GM12892 (cell line): Measurements from ENCODE around the gene POLR1F.
A peak's percentile ranks its signal among the peaks of the same experiment; 100 is the strongest.

Source experiments
- DNase-seq: peaks from one replicate; pipeline ENCODE4 v3.0.0; 2011; ENCODE audit not compliant: insufficient read length
- FAIRE-seq: peaks from 2 replicates; lab custom pipeline; 2011; peaks lifted over from hg19 to GRCh38; lab: Jason Lieb, UNC
- POLR2A ChIP-seq: IDR thresholded peaks from 2 replicates; pipeline ENCODE4 v1.6.1; 2011; ENCODE audit warnings: low read depth, low read length, control low read depth
- POLR2AphosphoS5 ChIP-seq: IDR thresholded peaks from 2 replicates; pipeline ENCODE4 v1.6.1; 2011; ENCODE audit warnings: low read depth, low read length, control low read depth
- TAF1 ChIP-seq: IDR thresholded peaks from 2 replicates; pipeline ENCODE4 v1.6.1; 2011; ENCODE audit warnings: low read depth, mild to moderate bottlenecking, control low read depth, low read length, borderline replicate concordance

Gene POLR1F

DNA sequence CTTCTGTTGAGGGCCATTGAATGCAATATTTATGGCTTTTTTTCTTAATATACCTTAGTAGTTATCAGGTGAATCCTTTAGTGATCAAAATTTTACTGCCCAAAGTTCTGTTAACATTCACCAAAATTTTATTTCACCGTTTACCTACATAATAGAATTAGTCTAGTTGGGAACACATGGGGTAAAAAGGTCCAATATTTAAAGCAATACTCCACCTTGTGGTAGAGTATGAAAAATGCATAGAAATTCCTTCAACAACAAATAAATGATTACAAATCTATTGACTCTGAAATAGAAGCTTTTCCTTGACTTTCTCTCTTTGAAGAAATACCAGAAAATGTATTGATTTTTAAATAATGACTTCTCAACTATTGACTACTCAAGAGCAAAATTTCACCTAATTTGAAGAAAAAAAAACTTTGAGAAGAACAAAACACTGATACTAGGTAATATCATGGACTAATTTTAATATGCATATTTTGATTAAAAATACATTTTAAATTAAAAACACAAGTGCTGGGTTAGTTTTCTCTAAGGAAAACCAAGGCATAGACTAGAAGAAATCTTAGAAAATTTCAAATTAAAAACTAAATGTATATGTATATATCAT lies 43.3 kb downstream of the POLR1F start:
- DNase-seq (no peak), FAIRE-seq (no peak)
- TF ChIP-seq TAF1 (no peak), POLR2A (no peak), POLR2AphosphoS5 (no peak)

DNA sequence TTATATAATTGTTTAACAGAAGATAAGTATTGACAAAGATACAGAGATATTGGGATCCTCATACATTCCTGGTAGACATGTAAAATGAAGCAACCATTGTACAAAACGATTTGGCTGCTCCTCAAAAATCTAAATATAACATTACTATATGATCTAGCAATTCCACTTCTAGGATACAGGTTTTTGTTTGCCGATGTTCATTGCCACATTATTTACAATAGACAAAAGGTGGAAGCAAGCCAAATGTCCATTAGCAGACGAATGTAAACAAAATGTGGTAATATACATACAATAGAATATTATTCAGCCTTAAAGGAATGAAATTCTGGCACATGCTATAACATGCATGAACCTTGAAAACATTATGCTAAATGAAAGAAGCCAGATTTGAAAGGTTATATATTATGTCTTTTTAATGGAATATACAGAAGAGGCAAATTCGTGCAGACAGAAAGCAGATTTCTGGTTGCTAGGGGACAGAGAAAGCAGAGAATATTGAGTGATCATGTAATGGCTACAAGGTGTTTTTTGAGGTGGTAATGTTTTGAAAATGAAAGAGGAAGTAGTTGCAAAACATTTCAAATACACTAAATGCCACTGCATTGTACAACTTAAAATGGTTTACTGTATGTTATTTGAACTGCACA lies 44.9 kb downstream of the POLR1F start:
- no peak for TF ChIP-seq POLR2AphosphoS5
- no peak for TF ChIP-seq TAF1
- no peak for TF ChIP-seq POLR2A
- DNase-seq (peak; percentile 1), FAIRE-seq (peak; percentile 76)

DNA sequence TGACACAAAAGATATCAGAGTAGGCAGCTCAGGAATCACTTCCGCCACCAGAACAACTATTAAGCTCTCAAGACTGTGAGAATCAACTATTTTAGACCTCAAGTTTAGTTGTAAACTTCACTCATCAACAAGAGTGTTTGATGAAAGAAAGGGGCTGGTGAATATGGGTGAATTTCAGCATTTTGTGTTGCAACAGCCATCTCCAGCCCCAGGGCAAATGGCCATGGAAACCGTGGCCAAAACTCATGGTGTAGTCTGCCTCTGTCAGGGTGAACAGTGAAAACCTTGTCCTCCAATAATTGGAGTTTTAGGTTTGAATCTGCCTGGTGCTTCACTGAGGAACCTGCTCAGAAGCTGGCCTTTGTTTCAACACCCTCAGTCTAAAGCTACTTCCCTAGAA lies 60.0 kb downstream of the POLR1F start:
- no peak for TF ChIP-seq POLR2A
- no peak for TF ChIP-seq POLR2AphosphoS5
- no peak for TF ChIP-seq TAF1
- FAIRE-seq: no peak
- DNase-seq: no peak
